Measurements from ENCODE around the gene ZNF394. TPM values are rescaled to one million over a fixed set of nuclear protein-coding genes. Genes with fewer than 3 reads are reported as not detected.

The ZNF394 gene
- total and polyA plus RNA-seq, 9 of the 15 experiments (the other 6 are each of a cell fraction or from before 2014, with no cell fraction given), result 2.9 to 32.2 (median 24.2) TPM

- TF ChIP-seq, protein P1, sequence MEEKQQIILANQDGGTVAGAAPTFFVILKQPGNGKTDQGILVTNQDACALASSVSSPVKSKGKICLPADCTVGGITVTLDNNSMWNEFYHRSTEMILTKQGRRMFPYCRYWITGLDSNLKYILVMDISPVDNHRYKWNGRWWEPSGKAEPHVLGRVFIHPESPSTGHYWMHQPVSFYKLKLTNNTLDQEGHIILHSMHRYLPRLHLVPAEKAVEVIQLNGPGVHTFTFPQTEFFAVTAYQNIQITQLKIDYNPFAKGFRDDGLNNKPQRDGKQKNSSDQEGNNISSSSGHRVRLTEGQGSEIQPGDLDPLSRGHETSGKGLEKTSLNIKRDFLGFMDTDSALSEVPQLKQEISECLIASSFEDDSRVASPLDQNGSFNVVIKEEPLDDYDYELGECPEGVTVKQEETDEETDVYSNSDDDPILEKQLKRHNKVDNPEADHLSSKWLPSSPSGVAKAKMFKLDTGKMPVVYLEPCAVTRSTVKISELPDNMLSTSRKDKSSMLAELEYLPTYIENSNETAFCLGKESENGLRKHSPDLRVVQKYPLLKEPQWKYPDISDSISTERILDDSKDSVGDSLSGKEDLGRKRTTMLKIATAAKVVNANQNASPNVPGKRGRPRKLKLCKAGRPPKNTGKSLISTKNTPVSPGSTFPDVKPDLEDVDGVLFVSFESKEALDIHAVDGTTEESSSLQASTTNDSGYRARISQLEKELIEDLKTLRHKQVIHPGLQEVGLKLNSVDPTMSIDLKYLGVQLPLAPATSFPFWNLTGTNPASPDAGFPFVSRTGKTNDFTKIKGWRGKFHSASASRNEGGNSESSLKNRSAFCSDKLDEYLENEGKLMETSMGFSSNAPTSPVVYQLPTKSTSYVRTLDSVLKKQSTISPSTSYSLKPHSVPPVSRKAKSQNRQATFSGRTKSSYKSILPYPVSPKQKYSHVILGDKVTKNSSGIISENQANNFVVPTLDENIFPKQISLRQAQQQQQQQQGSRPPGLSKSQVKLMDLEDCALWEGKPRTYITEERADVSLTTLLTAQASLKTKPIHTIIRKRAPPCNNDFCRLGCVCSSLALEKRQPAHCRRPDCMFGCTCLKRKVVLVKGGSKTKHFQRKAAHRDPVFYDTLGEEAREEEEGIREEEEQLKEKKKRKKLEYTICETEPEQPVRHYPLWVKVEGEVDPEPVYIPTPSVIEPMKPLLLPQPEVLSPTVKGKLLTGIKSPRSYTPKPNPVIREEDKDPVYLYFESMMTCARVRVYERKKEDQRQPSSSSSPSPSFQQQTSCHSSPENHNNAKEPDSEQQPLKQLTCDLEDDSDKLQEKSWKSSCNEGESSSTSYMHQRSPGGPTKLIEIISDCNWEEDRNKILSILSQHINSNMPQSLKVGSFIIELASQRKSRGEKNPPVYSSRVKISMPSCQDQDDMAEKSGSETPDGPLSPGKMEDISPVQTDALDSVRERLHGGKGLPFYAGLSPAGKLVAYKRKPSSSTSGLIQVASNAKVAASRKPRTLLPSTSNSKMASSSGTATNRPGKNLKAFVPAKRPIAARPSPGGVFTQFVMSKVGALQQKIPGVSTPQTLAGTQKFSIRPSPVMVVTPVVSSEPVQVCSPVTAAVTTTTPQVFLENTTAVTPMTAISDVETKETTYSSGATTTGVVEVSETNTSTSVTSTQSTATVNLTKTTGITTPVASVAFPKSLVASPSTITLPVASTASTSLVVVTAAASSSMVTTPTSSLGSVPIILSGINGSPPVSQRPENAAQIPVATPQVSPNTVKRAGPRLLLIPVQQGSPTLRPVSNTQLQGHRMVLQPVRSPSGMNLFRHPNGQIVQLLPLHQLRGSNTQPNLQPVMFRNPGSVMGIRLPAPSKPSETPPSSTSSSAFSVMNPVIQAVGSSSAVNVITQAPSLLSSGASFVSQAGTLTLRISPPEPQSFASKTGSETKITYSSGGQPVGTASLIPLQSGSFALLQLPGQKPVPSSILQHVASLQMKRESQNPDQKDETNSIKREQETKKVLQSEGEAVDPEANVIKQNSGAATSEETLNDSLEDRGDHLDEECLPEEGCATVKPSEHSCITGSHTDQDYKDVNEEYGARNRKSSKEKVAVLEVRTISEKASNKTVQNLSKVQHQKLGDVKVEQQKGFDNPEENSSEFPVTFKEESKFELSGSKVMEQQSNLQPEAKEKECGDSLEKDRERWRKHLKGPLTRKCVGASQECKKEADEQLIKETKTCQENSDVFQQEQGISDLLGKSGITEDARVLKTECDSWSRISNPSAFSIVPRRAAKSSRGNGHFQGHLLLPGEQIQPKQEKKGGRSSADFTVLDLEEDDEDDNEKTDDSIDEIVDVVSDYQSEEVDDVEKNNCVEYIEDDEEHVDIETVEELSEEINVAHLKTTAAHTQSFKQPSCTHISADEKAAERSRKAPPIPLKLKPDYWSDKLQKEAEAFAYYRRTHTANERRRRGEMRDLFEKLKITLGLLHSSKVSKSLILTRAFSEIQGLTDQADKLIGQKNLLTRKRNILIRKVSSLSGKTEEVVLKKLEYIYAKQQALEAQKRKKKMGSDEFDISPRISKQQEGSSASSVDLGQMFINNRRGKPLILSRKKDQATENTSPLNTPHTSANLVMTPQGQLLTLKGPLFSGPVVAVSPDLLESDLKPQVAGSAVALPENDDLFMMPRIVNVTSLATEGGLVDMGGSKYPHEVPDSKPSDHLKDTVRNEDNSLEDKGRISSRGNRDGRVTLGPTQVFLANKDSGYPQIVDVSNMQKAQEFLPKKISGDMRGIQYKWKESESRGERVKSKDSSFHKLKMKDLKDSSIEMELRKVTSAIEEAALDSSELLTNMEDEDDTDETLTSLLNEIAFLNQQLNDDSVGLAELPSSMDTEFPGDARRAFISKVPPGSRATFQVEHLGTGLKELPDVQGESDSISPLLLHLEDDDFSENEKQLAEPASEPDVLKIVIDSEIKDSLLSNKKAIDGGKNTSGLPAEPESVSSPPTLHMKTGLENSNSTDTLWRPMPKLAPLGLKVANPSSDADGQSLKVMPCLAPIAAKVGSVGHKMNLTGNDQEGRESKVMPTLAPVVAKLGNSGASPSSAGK (IDR thresholded peaks at IDR 0.05), result peak; percentile 81
- no peak for TF ChIP-seq NBN (IDR thresholded peaks at IDR 0.05; ENCODE audit: low read depth)
These were observed 10.8 kb downstream of the ZNF394 start (continued) for GRCh38 chr7:99489235-99489634.

Data from K562 (cell line).